Peyer's patch (tissue), 4 donors: ENCODE data around the gene FBXO45.

Experiments
- CTCF ChIP-seq, 6 experiments: fragments of 450-650 bp in 4 of 6; fragments of 200-600 bp in 2 of 6; sonication (generic) in 1 of 6; IDR thresholded peaks; one replicate each; pipeline ENCODE4 v1.5.1; 2017 to 2019; ENCODE audit warnings: antibody characterized with exemption in 6 of 6, mild to moderate bottlenecking in 3 of 6, moderate library complexity in 1 of 6
- POLR2A ChIP-seq, 2 donors: fragments of 450-650 bp; IDR thresholded peaks; one replicate each; pipeline ENCODE4 v1.5.1; 2017; ENCODE audit warnings: antibody characterized with exemption in 2 of 2, mild to moderate bottlenecking in 2 of 2, moderate library complexity in 2 of 2

- TF ChIP-seq CTCF (IDR thresholded peaks at IDR 0.05) (no peak), POLR2A (IDR thresholded peaks at IDR 0.05) (no peak)
Observed at GRCh38 chr3:196633555-196634151, 65.2 kb downstream of the FBXO45 start.
